Activated T-cell treated with anti-CD3 and anti-CD28 coated beads, Interleukin-2, amount 50 U/mL, for 24 hours (primary cell): ENCODE measurements around the gene TPSG1.
"Not testable (repeated sequence)": the region's sequence is repeated elsewhere in the genome, so short reads cannot be mapped to it uniquely, and the experiment has no call there.

Experiments
- DNase-seq: peaks from one replicate; pipeline ENCODE4 v3.0.0-alpha.2; 2020
- H3K27ac Mint-ChIP-seq: 2 replicates; pipeline ENCODE4 v1.8.0; 2020; ENCODE audit warnings: mild to moderate bottlenecking, mixed read lengths
- H3K27me3 Mint-ChIP-seq: 2 replicates; pipeline ENCODE4 v1.8.0; 2020; ENCODE audit warnings: mixed read lengths
- H3K36me3 Mint-ChIP-seq: 2 replicates; pipeline ENCODE4 v1.8.0; 2020; ENCODE audit warnings: low read depth, mixed read lengths
- H3K4me1 Mint-ChIP-seq: 2 replicates; pipeline ENCODE4 v1.8.0; 2020; ENCODE audit warnings: low read depth, mixed read lengths
- H3K4me3 Mint-ChIP-seq: 2 replicates; pipeline ENCODE4 v1.8.0; 2020; ENCODE audit warnings: mild to moderate bottlenecking, moderate library complexity, mixed read lengths
- H3K9me3 Mint-ChIP-seq: 2 replicates; pipeline ENCODE4 v1.8.0; 2020; ENCODE audit warnings: mixed read lengths

TPSG1 gene

DNA sequence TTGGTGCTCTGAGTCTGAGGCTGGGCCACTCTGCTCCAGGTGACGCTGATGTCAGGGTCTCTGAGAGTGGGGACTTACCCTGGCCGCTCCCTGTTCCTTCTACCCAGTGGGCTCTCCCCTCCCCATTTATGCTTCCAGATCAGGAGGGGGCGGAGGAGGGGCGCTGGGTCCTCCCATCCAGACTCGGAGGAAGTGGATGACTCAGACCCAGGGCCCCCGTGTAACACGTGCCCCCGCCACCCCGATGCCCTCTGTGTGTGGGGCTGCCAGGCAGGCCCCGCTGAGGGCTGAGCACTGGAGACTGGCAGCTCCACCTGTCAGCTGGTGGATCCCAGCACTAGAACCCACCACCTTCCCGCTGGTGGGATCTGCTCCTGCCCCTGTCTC is 5.0 kb upstream of the TPSG1 start, which contains the start of gene TPSB2:
TSS of gene TPSB2 (minus strand) at position 101 of the 387 bp plus-strand sequence. CDS start 233 bp downstream, outside the sequence.
- H3K9me3 Mint-ChIP-seq, H3K27ac Mint-ChIP-seq, H3K4me3 Mint-ChIP-seq, H3K4me1 Mint-ChIP-seq, H3K27me3 Mint-ChIP-seq, H3K36me3 Mint-ChIP-seq, DNase-seq: not testable (repeated sequence)

GRCh38 chr16:1229476-1229875 is 4.4 kb upstream of the TPSG1 start:
- not testable (repeated sequence) for H3K36me3 Mint-ChIP-seq, H3K9me3 Mint-ChIP-seq, H3K27ac Mint-ChIP-seq, H3K27me3 Mint-ChIP-seq, DNase-seq, H3K4me3 Mint-ChIP-seq, H3K4me1 Mint-ChIP-seq

DNA sequence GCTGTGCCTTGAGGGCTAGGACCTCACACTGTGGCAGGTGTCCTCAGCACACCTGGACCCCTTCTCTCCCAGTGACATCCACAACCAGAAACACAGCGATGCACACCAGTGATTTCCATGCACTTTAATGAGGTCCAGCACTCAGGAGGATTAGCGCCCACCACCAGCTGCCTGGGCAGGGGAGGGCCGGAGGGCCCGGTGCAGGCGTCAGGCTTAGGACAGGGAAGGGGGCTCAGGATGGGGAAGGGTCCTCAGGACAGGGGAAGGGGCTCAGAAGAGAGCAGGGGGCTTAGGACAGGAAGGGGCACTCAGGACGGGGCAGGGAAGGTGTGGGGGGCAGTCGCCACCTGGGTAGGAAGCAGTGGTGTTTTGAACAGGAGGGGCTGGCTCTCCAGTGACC is 3.2 kb upstream of the TPSG1 start:
- H3K27ac Mint-ChIP-seq, H3K36me3 Mint-ChIP-seq, DNase-seq, H3K4me1 Mint-ChIP-seq, H3K9me3 Mint-ChIP-seq, H3K27me3 Mint-ChIP-seq, H3K4me3 Mint-ChIP-seq: not testable (repeated sequence)

- not testable (repeated sequence) for DNase-seq, H3K4me3 Mint-ChIP-seq, H3K27ac Mint-ChIP-seq, H3K9me3 Mint-ChIP-seq, H3K27me3 Mint-ChIP-seq, H3K4me1 Mint-ChIP-seq, H3K36me3 Mint-ChIP-seq
Observed at GRCh38 chr16:1226692-1227091, 1.6 kb upstream of the TPSG1 start.

- not testable (repeated sequence) for H3K27ac Mint-ChIP-seq, H3K27me3 Mint-ChIP-seq, DNase-seq, H3K36me3 Mint-ChIP-seq, H3K4me1 Mint-ChIP-seq, H3K4me3 Mint-ChIP-seq, H3K9me3 Mint-ChIP-seq
Observed at GRCh38 chr16:1225728-1226311, 752 bp upstream of the TPSG1 start.

GRCh38 chr16:1224558-1224957 is 510 bp downstream of the TPSG1 start:
- H3K27me3 Mint-ChIP-seq = no peaks in the 10 kb centered on the region
- no peaks in the 10 kb centered on the region for H3K9me3 Mint-ChIP-seq

DNA sequence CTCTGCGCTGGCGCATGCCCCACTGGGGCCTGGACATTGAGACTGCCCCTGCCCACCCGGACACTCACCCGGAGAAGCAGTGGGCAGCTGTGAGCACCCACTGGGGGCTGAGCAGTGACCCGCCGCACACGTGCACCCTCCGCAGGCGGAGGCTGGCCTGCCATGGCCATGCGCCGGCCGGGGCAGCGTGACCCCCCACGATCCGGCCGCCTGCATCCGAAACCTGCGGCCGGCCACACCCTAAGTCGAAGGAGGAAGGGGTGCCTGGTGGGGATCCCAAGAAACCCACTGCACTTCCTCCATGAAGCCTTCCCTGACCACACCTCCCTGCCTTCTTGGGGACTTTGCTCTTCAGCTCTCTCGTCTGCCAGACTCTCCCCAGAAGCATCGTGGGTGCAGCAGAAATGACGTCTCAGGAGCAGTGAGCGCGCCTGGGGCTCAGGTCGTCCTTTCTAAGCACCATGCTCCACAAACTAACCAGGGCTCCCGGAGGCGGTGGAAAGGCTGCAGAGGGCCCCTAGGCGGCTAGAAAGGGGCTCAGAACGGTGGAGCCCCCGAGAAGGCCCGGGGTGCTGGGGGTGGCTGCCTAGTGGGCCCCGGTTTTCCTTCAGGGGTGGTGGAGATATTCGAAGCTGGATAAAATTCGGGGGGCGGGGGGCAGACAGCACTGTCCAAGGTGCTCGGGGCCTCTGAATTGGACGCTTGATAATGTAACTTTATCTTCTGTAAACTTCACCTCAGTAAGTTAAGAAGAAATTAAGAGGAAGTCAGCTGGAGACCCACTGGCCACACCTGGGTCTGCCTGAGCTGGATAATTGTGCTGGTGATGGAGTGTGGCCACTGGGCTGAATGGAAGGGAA is 1.5 kb downstream of the TPSG1 start:
- DNase-seq = no peak
- H3K4me3 Mint-ChIP-seq = no peak overlapping the region

More at GRCh38 chr16:1224558-1224957, 510 bp downstream of the TPSG1 start:
- no peak for DNase-seq
- Mint-ChIP-seq H3K27ac (no peak overlapping the region), H3K36me3 (no peaks in the 10 kb centered on the region), H3K4me1 (no peaks in the 10 kb centered on the region), H3K4me3 (no peak overlapping the region)

GRCh38 chr16:1222553-1223354 is 2.3 kb downstream of the TPSG1 start:
- no peaks in the 10 kb centered on the region for H3K9me3 Mint-ChIP-seq
- H3K27me3 Mint-ChIP-seq = no peaks in the 10 kb centered on the region
- no peak overlapping the region for H3K4me3 Mint-ChIP-seq
- no peaks in the 10 kb centered on the region for H3K36me3 Mint-ChIP-seq
- no peak for DNase-seq
- no peaks in the 10 kb centered on the region for H3K4me1 Mint-ChIP-seq
- H3K27ac Mint-ChIP-seq = no peak overlapping the region

More for the DNA sequence above, 1.5 kb downstream of the TPSG1 start:
- no peaks in the 10 kb centered on the region for H3K27me3 Mint-ChIP-seq
- no peak overlapping the region for H3K27ac Mint-ChIP-seq
- no peaks in the 10 kb centered on the region for H3K9me3 Mint-ChIP-seq
- H3K4me1 Mint-ChIP-seq = no peaks in the 10 kb centered on the region
- H3K36me3 Mint-ChIP-seq = no peaks in the 10 kb centered on the region

DNA sequence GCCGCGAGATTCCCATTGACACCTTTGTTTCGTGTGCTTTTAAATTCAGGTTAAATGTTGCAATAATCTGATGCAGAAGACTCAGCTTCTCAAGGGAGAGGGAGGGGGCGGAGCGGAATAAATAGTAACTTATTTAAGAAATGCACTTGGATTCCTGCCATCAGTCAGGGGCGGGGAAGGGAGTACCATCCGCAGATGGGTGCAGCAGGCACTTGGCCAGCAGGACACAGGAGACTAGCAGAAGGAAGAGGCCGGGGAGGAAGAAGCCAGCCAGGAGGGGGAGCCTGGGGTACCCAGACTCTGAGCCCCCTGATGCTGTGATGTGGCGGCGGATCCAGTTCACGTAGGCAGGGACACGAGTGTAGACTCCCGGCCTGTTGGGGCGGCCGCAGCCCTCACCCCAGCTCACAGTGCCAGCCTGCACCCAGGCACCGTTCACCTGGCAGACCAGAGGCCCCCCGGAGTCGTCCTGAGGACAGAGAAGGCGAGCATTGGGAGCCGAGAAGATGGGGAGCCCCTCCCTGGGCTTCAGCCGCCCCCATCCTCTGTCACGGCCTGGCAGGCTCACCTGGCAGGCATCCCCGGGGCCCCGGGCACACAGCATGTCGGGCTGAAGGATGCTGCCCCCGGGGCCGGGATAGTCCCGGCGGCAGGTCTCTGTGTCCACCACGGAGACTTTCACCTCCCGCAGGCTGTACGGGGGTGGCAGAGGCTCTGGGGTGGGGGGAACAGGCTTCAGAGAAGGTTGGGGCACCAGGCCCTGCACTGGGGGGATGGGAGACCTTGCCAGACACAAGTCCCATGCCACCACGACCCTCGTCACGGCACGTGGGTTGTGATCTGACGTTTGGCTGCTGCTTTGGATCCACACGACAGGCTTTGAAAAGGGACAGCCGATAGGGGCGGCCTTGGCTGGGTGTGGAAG is 3.2 kb downstream of the TPSG1 start:
- Mint-ChIP-seq H3K27ac (no peak overlapping the region), H3K27me3 (no peaks in the 10 kb centered on the region), H3K4me3 (no peak overlapping the region), H3K4me1 (no peaks in the 10 kb centered on the region), H3K9me3 (no peaks in the 10 kb centered on the region), H3K36me3 (no peaks in the 10 kb centered on the region)
- DNase-seq = no peak

DNA sequence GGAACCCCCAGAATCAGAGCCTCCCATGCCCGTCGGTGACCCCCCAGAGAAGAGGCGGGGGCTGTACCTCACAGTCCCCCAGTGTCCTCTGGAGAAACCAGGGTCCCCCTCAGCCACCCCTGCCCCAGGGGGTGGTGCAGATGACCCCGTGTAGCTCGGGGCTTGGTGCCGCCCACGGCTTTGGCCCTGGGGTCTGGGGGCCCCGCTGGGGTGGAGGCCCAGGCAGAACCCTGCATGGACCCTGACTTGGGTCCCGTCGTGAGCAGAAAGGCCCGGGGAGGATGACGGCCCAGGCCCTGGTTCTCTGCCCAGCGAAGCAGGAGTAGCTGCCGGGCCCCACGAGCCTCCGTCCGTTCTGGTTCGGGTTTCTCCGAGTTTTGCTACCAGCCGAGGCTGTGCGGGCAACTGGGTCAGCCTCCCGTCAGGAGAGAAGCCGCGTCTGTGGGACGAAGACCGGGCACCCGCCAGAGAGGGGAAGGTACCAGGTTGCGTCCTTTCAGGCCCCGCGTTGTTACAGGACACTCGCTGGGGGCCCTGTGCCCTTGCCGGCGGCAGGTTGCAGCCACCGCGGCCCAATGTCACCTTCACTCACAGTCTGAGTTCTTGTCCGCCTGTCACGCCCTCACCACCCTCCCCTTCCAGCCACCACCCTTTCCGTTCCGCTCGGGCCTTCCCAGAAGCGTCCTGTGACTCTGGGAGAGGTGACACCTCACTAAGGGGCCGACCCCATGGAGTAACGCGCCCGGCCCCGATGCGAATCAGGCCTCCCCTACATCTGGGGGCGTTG is 4.0 kb downstream of the TPSG1 start:
- Mint-ChIP-seq H3K4me1 (no peaks in the 10 kb centered on the region), H3K9me3 (no peaks in the 10 kb centered on the region), H3K4me3 (no peak overlapping the region), H3K27me3 (no peaks in the 10 kb centered on the region), H3K36me3 (no peaks in the 10 kb centered on the region), H3K27ac (no peak overlapping the region)
- DNase-seq = no peak

DNA sequence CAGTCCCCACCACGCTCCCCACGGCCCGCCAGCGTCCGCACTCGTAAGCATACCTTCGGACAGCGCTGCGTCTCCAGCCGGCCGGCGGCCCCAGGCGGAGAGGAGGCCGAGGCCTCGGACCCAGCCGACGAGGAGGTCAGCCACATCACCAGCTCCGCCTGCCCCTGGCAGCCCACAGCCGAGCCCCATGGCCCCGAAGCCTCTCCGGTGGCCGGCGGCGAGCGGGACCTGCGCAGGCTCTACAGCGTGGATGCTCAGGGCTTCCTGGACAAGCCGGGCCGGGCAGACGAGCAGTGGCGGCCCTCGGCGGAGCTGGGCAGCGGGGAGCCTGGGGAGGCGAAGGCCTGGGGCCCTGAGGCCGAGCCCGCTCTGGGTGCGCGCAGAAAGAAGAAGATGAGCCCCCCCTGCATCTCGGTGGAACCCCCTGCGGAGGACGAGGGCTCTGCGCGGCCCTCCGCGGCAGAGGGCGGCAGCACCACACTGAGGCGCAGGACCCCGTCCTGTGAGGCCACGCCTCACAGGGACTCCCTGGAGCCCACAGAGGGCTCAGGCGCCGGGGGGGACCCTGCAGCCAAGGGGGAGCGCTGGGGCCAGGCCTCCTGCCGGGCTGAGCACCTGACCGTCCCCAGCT is 4.9 kb downstream of the TPSG1 start:
- Mint-ChIP-seq H3K9me3 (no peaks in the 10 kb centered on the region), H3K4me1 (no peaks in the 10 kb centered on the region), H3K36me3 (no peaks in the 10 kb centered on the region), H3K4me3 (no peak overlapping the region), H3K27ac (no peak overlapping the region), H3K27me3 (no peaks in the 10 kb centered on the region)
- no peak for DNase-seq

GRCh38 chr16:1218930-1219611 is 6.0 kb downstream of the TPSG1 start:
- no peak for DNase-seq
- Mint-ChIP-seq H3K9me3 (no peaks in the 10 kb centered on the region), H3K36me3 (no peaks in the 10 kb centered on the region), H3K27me3 (no peaks in the 10 kb centered on the region), H3K4me3 (no peak overlapping the region), H3K27ac (no peak overlapping the region), H3K4me1 (no peaks in the 10 kb centered on the region)
